GM18511 (cell line): ENCODE measurements around the gene TAGAP.
"Not testable (repeated sequence)": the region's sequence is repeated elsewhere in the genome, so short reads cannot be mapped to it uniquely, and the experiment has no call there.

ENCODE experiments used
- ATAC-seq: cut with Tn5 transposase; IDR thresholded peaks from one replicate; pipeline ENCODE4 v1.9.1; 2021; ENCODE audit warnings: mild to moderate bottlenecking, moderate library complexity; ENCODE audit not compliant: unreplicated experiment

Gene TAGAP

DNA sequence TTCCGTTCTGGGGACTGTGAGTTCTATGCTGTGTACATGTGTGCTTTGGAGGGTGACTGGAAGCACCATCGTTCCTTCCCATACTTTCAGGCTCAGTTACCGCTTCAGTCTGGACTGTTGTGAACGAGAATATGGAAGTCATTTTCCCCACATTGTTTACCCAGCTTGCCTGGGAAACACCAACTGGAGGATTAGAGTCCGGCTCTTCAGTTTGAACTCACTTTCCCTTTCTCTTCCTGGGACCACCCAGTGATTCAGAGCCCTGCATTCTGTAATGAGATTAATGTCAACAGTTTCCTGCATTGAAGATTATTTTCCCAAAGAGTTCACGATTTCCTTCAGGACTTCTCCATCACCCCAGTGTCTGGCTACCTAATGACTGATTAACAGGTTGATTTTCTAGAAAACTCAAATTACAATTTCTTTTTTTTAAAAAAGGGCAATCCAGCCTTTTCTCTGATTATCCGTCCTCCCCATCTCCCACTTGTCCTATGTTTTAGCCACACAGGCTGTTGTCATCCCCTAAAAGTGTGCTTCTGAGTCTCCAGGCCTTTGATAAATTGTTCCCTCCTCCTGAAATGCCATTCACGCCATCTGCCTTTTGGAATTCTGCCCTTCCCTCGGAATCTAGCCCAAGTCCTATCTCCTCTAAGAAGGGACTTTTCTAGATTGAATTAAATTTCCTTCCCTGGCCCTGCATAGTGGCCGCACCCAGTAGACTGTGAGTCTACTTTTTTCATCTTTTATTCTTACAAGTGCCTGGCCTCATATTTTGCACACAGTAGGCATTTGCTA is 3.3 kb upstream of the TAGAP start:
- no peak for ATAC-seq

DNA sequence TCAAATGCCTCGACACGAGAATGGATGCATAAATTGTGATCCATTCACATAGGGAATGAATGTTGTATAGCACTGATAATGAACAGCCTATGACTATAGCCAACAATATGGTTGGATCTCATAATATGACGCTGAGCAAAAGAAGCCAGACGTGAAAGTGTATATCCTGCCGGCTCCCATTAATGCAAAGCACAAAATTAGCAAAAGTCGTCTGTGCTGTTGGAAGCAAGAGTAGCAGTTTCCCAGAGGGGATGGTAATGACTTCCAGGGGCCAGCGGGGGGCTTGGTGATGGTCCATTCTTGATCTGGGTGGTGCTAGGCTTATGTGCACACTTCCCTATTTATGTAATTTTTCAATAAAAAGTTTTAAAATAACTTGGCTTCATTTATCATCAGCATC is 1.0 kb upstream of the TAGAP start:
- ATAC-seq: no peak

DNA sequence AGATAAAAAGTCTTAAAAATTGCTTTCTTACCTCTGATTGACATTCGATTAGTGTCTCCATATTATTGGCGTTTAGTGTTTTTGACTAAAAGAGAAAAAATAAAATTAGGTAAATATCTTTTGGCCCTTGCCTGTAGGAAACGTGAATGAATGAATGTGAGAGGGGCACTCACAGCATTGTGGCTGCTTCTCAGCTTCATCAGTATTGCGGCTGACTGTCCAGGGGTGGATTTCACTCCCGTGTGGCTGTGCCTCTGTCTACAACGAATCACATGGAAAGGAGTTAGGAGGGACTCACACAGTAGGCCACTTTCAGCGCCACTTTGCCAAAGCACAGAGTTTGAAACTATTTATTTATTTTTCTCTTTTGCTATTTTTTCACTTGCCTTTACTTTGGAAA is 844 bp downstream of the TAGAP start:
- no peak for ATAC-seq

DNA sequence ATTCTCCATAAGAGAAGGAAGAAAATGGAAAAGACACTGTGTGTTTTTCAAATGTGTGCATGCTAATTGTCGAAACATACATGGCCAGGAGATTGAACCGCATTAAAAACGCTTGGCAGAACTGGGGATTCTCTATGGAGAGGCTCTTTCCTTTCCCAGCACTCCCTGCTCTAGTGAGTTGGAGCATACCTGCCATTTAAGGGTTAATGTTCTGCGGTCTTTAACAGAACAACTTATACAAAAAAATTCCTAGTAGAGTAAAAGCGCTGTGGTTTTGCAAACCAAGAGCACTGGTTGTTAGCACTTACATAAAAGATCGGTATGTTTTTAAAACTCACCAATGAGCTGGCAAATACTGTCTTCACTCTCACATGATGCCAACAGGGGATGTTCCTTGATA is 1.5 kb downstream of the TAGAP start:
- no peak for ATAC-seq

DNA sequence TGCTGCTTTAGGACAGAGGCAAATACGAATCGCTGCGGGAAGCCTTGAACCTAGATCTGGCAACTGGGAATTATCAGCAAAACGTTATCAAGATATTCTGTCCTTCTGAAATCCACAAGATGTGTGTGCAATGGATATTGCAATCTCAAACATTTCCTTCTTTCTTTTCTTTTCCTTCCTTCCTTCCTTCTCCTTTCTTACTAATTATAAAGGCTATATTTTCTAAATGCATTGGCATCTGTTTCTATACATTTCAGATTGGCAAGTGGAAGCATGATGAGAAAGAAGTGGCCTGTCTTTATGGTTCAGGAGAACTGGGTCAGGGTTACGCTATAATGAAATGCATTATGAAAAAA is 2.0 kb downstream of the TAGAP start:
- no peak for ATAC-seq

DNA sequence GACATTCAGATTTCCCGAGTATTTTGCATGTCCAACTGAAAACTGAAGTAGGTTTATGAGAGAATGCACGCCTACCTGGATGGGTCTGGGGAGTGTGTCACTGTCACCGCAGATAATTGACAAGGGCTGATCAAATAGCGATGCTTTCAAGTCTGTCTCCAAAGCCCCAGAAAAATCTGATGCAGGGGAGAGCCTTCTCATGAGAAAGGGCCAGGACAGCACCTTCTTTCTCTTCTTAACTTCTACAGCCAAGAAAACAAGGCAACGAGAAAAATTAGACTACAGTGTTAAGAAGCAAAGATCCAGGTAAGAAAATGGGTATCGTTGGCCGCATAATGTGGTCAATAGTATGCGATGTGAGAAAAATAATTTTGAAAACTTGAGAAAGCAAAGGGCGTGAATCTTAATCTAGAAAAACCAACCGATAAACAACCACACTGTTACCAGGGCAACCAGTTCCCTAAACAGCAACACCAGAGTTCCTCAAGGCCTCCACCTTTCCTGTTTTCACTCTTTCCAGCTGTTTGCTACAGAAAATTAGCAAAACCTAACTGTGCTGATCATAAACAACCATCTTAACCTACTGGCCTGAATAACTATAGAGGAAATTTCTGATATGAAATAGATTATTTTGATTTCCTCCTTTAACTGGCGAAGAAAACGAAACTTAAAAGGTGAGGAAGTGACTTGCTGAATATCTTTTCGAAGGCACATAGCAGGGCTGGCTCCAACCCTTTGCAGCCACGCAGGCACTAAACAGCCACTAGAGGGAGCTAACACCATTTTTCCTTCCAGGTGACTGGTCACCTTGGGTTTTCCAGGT is 2.6 kb downstream of the TAGAP start:
- ATAC-seq: peak; percentile 41

DNA sequence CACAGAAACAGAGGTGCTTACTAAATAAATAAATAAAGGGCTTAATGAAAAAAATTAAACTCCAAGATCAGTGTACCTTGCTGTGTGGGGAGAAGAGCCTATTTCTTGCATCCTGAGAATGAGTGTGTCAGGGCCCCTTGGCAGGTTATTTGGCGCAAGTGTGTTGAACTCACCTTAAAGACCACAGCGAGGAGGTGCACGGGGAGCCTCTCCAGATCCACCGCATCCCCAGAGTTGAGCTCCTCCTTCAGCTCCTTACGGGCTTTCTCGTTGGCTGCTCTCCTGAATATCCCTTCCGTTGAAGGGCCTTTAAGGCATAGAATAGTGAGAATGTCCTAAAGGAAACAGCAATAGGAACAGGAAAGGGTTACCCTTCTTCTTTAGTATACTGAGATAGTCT is 3.6 kb downstream of the TAGAP start:
- ATAC-seq: no peak

DNA sequence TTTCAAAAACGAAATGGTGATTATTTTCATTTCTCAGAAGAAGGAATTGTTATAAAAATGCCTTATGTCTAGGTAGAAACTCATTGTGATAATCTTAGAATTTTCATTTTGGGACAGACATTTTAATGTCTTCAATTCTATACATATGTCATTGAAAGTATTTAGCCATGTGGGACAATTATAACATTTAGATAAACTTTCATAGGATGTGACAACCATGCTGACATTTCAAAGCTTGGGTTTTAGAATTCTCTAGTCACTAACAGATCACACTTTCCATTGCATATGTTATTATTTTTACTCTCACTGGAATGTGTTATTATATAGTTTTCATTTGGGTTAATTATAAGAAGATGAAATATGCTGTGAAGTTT is 4.9 kb downstream of the TAGAP start:
- no peak for ATAC-seq

DNA sequence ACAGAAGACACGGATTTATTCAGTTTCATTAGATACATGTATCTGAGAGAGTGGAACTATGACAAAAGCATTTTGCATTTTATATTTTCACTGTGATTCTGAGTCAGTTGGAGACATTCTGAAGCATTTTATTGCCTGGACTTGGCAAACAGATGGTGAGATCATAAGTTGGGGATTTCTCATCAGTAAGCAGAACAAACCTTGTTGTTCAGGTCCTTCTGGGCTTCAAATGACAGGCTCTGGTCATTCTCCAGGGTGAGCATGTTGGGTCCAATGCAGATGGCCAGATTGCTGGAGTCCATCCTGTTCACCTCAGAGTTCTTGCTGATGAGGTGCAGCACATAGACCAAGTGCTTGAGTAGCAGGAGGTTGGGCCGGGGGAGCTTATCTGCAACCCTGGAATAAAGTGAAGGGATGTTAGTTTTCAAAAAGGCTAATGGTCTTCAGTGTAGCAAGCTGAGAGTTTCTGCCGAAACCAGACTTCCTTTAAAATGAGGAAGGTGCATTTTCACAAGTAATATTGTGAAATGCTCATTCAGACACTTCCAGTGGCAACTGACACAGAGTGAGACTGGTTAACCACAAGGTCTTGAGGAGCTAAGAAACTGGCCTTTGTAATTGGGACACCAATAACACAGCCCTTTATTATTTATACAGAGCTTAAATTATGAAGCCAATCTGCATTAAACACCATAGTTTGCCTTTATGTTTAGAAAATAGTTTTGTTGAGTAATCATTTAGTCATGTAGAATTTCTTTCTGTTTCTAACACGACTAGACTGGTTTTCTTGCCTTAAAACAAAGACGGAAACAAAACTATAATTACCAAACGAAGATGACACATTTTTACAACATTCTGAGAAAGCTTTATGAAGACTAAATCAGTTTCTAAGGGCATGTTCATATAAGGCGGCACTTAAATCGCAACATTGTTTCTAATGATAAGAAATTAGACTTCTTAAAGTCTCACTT is 5.6 kb downstream of the TAGAP start:
- peak; percentile 83 for ATAC-seq

DNA sequence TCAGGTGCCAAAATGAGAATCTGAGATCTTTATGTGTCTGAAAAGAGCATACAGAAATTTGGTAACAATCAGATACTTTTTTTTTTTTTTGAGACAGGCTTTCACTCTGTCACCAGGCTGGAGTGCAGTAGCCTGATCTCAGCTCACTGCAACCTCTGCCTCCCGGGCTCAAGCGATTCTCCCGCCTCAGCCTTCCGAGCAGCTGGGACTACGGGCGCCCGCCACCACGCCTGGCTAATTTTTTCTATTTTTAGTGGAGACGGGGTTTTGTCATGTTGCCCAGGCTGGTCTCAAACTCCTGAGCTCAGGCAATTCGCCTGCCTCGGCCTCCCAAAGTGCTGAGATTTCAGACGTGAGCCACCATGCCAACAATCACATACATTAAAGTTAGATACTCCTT is 6.5 kb downstream of the TAGAP start:
- not testable (repeated sequence) for ATAC-seq

DNA sequence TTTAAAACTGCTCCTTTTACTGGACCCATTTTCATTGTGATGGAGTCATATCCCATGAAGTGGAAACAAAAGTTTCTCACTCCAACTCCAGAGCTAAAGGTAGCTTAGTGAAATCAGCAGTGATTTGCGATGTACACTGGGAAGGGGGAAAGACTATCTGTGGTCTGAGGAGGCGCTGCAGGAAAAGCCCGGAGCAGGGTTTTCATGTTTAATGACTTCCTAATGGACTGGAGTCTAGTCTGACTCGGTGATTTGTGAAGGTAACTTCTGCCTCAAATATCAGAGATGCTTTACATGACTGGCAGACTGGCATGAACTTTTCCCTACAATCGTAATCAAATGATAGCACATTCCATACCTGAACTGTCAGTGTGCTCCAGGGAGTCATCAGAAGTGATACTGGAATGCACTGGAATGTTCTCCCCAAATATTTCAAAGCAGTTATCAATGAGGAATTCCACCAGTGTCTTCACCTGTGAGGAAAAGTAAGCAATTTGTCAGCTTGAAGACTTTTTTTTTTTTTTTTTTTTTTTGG is 7.0 kb downstream of the TAGAP start:
- no peak for ATAC-seq

DNA sequence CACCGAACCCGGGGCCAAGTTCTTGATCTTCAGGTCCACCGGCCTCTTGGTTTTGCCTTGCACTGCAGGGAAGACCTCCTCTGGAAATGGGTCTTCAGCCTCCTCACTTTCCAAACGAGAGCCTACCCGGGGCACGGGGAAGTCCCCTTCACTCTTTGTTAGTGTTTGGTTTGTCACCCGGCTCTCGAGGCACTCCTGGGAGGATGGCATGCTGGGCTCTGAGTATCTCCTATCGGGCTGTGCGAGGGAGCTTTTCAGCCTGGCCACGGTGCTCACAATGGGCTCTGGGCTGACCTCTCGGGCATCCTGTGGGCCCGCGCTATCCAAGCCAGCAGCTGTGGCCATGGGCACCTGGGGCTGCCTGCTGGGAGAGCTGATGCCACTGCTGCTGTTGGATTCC is 8.1 kb downstream of the TAGAP start:
- no peak for ATAC-seq

DNA sequence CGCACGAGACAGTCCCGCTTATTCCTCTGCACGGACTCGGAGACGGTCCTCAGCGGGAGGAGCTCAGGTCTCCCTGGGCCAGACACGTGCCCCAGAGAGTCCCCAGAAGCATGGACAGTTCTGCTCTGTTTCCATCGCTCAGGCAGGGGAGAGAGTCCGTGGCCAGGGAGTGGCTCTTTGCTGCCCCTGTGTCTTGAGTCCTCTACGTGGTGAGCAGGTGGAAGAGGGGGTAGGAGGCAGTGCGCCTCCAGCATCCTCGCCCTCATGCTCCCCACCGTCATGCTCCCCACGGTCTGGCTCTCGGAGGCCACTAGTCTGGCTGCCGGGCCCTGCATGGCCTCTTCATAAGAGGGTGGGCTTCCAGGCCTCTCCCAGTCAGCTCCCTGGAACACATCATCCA is 8.9 kb downstream of the TAGAP start:
- no peak for ATAC-seq

DNA sequence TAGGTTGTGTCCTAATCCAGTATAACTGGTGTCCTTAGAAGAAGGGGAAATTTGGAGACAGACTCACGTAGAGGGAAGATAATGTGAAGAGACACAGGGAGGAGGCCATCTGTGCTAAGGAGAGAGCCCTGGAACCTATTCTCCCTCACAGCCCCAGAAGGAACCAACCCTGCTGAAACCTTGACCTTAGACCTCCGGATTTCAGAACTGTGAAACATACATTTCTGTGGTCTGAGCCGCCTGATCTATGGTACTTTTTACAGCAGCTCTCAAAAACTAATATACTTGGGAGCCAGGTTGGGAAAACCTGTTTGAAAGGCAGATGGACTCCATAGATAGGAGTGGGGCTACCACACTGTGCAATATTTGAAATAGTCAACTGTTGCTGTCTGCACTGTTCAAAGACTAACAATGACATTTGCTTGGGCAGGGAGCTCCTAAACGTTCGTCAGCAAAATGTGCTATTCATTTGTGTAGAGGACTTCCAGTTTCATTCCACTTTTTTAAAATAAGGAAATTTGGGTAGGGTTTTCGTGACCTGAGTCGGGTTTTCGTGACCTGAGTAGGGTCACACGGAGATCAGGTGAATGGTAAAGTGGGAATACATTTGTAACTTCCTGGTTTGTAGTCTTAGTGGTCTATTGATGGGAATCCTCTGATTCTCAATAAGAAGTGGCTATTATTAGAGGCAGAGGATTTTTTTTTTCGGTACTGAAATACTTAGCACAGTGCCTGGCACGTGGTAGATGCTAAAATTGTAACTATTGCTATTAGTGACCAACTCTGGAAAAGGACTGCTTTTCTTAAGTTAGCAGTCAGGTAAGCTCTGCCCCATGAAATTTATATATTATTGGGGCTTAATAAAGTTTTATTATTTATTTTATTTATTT is 11.4 kb downstream of the TAGAP start:
- peak; percentile 75 for ATAC-seq

DNA sequence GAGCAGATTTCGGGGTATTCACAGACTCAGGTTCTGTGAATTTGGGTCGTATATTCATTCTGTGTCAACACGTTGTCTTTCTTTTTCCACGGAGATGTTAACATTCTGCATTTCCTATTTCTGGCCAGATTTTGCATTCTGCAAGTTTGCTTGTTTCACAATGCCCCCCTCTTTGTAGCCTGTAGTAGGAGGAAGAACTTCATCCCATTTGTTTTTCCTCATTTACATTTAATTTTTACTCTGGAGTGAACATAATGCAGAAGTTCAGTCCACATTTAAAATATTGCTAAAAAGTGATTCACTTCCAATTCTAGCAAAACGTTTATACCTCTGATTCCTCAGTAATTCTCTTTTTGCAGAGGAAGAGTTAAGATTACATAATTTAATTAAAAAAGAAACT is 12.9 kb downstream of the TAGAP start:
- no peak for ATAC-seq

DNA sequence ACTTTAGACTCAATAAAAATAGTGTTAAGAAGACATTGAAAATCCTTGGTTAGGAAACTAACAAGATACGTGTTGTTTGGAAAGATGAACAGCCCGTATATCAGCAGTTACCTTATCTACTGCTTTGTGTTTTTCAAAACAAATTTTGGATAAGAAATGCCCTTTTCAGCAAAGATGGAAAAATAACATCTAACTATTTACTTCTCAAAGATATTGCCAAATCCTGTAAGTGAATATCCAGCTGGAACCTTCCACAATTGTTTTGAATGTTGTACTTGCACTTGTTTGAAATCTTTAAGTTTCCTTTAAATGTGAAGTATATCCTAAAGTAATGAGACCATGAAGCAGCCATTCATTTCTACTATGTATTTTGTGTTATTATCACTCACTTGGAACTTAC is 14.6 kb downstream of the TAGAP start:
- no peak for ATAC-seq

DNA sequence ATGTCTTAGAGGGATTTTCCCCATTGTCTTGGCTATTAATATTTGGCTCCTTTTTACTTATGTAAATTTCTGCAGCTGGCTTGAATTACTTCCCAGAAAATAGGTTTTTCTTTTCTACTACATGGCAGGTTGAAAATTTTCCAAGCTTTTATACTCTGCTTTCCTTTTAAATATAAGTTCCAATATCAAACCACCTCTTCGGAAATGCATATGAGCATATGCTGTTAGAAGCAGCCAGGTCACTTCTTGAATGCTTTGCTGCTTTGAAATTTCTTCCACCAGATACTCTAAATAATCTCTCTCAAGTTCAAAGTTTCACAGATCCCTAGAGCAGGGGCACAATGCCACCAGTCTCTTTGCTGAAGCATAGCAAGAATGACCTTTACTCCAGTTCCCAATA is 19.6 kb downstream of the TAGAP start:
- not testable (repeated sequence) for ATAC-seq

DNA sequence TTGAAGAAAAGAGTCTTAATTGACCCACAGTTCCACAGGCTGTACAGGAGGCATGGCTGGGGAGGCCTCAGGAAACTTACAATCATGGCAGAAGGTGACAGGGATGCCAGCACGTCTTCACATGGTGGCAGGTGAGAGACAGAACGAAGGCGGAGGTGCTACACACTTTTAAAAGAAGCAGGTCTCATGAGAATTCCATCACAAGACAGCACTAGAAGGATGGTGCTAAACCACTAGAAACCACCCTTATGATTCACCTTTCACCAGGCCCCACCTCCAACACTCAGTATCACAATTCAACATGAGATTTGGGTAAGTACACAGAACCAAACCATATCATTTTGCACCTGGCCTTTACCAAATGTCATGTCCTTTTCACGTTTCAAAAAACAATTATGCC is 20.9 kb downstream of the TAGAP start:
- no peak for ATAC-seq

DNA sequence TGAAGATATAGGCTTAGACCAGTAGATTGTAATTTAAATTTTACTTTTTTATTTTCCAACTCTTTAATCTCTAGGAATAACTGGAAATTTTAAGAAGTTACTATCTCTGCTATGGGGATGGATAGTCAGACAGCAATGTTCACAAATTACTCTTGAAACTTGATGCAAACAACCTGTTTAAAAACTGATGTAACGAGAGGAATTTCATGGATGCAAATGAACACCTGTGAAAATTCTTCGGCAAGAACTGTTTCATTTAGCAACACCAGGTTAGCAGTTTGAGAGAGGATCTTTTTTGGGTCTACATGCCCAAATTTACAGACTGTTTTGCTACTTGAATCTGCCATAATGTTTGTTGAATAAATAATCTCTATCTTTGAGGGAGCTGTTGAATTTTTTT is 24.8 kb downstream of the TAGAP start:
- no peak for ATAC-seq
